ENCODE results near the gene GAA. TPM values are rescaled to one million over a fixed set of nuclear protein-coding genes. Genes with fewer than 3 reads are reported as not detected.

The GAA gene
- total RNA-seq, 2 experiments from 2014 or later = 43.2 to 51.6 TPM

- CTCF ChIA-PET (ENCODE audit: unreplicated experiment) = no interaction called here
- Histone ChIP-seq H3K36me3 (ENCODE audit: insufficient read depth, low read length) (no peaks in the 10 kb centered on the region), H3K4me1 (ENCODE audit: insufficient read depth, low read length, poor library complexity, severe bottlenecking) (no peaks in the 10 kb centered on the region), H3K9me2 (ENCODE audit: insufficient read depth, low read length) (no peaks in the 10 kb centered on the region), H3K9me3 (ENCODE audit: low read length) (no peaks in the 10 kb centered on the region), H3K4me3 (ENCODE audit: low read depth, low read length, poor library complexity, severe bottlenecking) (no peak overlapping the region), H2AFZ (ENCODE audit: low read length) (no peak overlapping the region), H4K20me1 (ENCODE audit: insufficient read depth, low read length) (no peaks in the 10 kb centered on the region), H3K79me2 (ENCODE audit: insufficient read depth, low read depth, low read length) (no peaks in the 10 kb centered on the region), H3K27ac (ENCODE audit: low read depth, low read length, poor library complexity, severe bottlenecking) (no peak overlapping the region), H3K4me2 (ENCODE audit: low read length) (no peak overlapping the region)
- intact Hi-C loops (cut with micrococcal nuclease; ENCODE audit: unreplicated experiment) = no loop called here
- POLR2A ChIA-PET = interaction anchor here (0.7 to 1.0 kb wide), 2 partner anchors 9 to 997 kb away, joined by 3 read pairs; no protein-coding TSS in a partner anchor
- no TSS peak for BruUV-seq (replicated peaks)
- TF ChIP-seq CTCF (conservative IDR thresholded peaks at IDR 0.05; ENCODE audit: low read length) (peak; percentile 60), EZH2phosphoT487 (IDR thresholded peaks at IDR 0.05; ENCODE audit: borderline replicate concordance, low read depth, low read length) (no peak)
- no peak for DNase-seq (ENCODE audit: low spot score)
These were observed 23.1 kb downstream of the GAA start for GRCh38 chr17:80124351-80124981.

- Histone ChIP-seq H3K9me2 (ENCODE audit: insufficient read depth, low read length) (no peaks in the 10 kb centered on the region), H4K20me1 (ENCODE audit: insufficient read depth, low read length) (peaks cover 5% of the 10 kb centered on the region; the same call in 1 of the 2 replicates), H3K79me2 (ENCODE audit: insufficient read depth, low read depth, low read length) (no peaks in the 10 kb centered on the region), H3K4me1 (ENCODE audit: insufficient read depth, low read length, poor library complexity, severe bottlenecking) (no peaks in the 10 kb centered on the region), H2AFZ (ENCODE audit: low read length) (no peak overlapping the region), H3K4me2 (ENCODE audit: low read length) (no peak overlapping the region), H3K36me3 (ENCODE audit: insufficient read depth, low read length) (no peaks in the 10 kb centered on the region), H3K27ac (ENCODE audit: low read depth, low read length, poor library complexity, severe bottlenecking) (no peak overlapping the region), H3K9me3 (ENCODE audit: low read length) (no peaks in the 10 kb centered on the region), H3K4me3 (ENCODE audit: low read depth, low read length, poor library complexity, severe bottlenecking) (no peak overlapping the region)
- BruUV-seq (replicated peaks) = no TSS peak
- intact Hi-C loops (cut with micrococcal nuclease; ENCODE audit: unreplicated experiment) = no loop called here
- no peak for DNase-seq (ENCODE audit: low spot score)
- ChIA-PET POLR2A (no interaction called here), CTCF (ENCODE audit: unreplicated experiment) (no interaction called here)
- no peak for TF ChIP-seq EZH2phosphoT487 (IDR thresholded peaks at IDR 0.05; ENCODE audit: borderline replicate concordance, low read depth, low read length)
- no peak for TF ChIP-seq CTCF (conservative IDR thresholded peaks at IDR 0.05; ENCODE audit: low read length)
These were observed 24.5 kb downstream of the GAA start for GRCh38 chr17:80125656-80126448.

- H3K79me2 ChIP-seq (ENCODE audit: insufficient read depth, low read depth, low read length) = no peaks in the 10 kb centered on the region
- POLR2A ChIA-PET = no interaction called here
- H3K4me3 ChIP-seq (ENCODE audit: low read depth, low read length, poor library complexity, severe bottlenecking) = no peak overlapping the region
- H3K36me3 ChIP-seq (ENCODE audit: insufficient read depth, low read length) = no peaks in the 10 kb centered on the region
- no peaks in the 10 kb centered on the region for H3K4me1 ChIP-seq (ENCODE audit: insufficient read depth, low read length, poor library complexity, severe bottlenecking)
- intact Hi-C loops (cut with micrococcal nuclease; ENCODE audit: unreplicated experiment) = no loop called here
- CTCF ChIA-PET (ENCODE audit: unreplicated experiment) = no interaction called here
- no TSS peak for BruUV-seq (replicated peaks)
- no peak for TF ChIP-seq EZH2phosphoT487 (IDR thresholded peaks at IDR 0.05; ENCODE audit: borderline replicate concordance, low read depth, low read length)
- TF ChIP-seq CTCF (conservative IDR thresholded peaks at IDR 0.05; ENCODE audit: low read length) = no peak
- H3K4me2 ChIP-seq (ENCODE audit: low read length) = no peak overlapping the region
- no peak for DNase-seq (ENCODE audit: low spot score)
- no peaks in the 10 kb centered on the region for H3K9me3 ChIP-seq (ENCODE audit: low read length)
- H3K27ac ChIP-seq (ENCODE audit: low read depth, low read length, poor library complexity, severe bottlenecking) = no peak overlapping the region
- H2AFZ ChIP-seq (ENCODE audit: low read length) = no peak overlapping the region
- H4K20me1 ChIP-seq (ENCODE audit: insufficient read depth, low read length) = peaks cover 5% of the 10 kb centered on the region; the same call in 1 of the 2 replicates
- no peaks in the 10 kb centered on the region for H3K9me2 ChIP-seq (ENCODE audit: insufficient read depth, low read length)
These were observed 25.0 kb downstream of the GAA start for GRCh38 chr17:80126449-80126715.
